Neural cell (in vitro differentiated cells): Measurements from ENCODE around the gene HIP1R. TPM values are rescaled to one million over a fixed set of nuclear protein-coding genes. Genes with fewer than 3 reads are reported as not detected.

ENCODE experiments used
- H2AFZ ChIP-seq: fragments of 200-600, 300-800 bp; sonication (generic), shearing (Covaris generic); 2 replicates; pipeline ENCODE4 v1.6.0; 2014; ENCODE audit warnings: low read depth, mild to moderate bottlenecking, antibody characterized with exemption, low read length, moderate library complexity
- H3F3A ChIP-seq: fragments of 200-600 bp; shearing (Covaris generic); 2 replicates; pipeline ENCODE4 v1.6.1; 2016; ENCODE audit warnings: mild to moderate bottlenecking, moderate library complexity, mixed read lengths, antibody characterized with exemption, low read length; ENCODE audit not compliant: insufficient read depth, poor library complexity, severe bottlenecking
- H3K27ac ChIP-seq: fragments of 200-600, 300-800 bp; sonication (generic), shearing (Covaris generic); 2 replicates; pipeline ENCODE4 v1.5.1; 2014; ENCODE audit warnings: mild to moderate bottlenecking, low read length, moderate library complexity
- H3K27me3 ChIP-seq: fragments of 300-800, 200-600 bp; sonication (generic), shearing (Covaris generic); 2 replicates; pipeline ENCODE4 v1.6.0; 2014; ENCODE audit warnings: mild to moderate bottlenecking, low read depth, low read length, moderate library complexity; ENCODE audit not compliant: insufficient read depth
- H3K36me3 ChIP-seq: fragments of 300-800, 200-600 bp; sonication (generic), shearing (Covaris generic); 2 replicates; pipeline ENCODE4 v1.5.1; 2014; ENCODE audit warnings: mild to moderate bottlenecking, antibody characterized with exemption, low read length, moderate library complexity; ENCODE audit not compliant: insufficient read depth
- H3K4me2 ChIP-seq: fragments of 300-800, 200-600 bp; sonication (generic), shearing (Covaris generic); 2 replicates; pipeline ENCODE4 v1.6.0; 2014; ENCODE audit warnings: mild to moderate bottlenecking, low read length
- H3K4me3 ChIP-seq: fragments of 300-800, 200-600 bp; sonication (generic), shearing (Covaris generic); 2 replicates; pipeline ENCODE4 v1.5.1; 2014; ENCODE audit warnings: mild to moderate bottlenecking, low read length, moderate library complexity
- H3K79me2 ChIP-seq: fragments of 200-600 bp; shearing (Covaris generic); replicated peaks from 2 replicates; pipeline ENCODE4 v1.6.0; 2014; ENCODE audit warnings: mild to moderate bottlenecking, low read length, moderate library complexity; ENCODE audit not compliant: insufficient read depth
- H3K9ac ChIP-seq: fragments of 300-800, 200-600 bp; sonication (generic), shearing (Covaris generic); 2 replicates; pipeline ENCODE4 v1.6.1; 2016; ENCODE audit warnings: mild to moderate bottlenecking, low read length, mixed read lengths
- H3K9me2 ChIP-seq: fragments of 200-600 bp; shearing (Covaris generic); 2 replicates; pipeline ENCODE4 v1.6.1; 2016; ENCODE audit warnings: mild to moderate bottlenecking, low read length, mixed read lengths; ENCODE audit not compliant: insufficient read depth
- H3K9me3 ChIP-seq: fragments of 200-600, 300-800 bp; sonication (generic), shearing (Covaris generic); 2 replicates; pipeline ENCODE4 v1.6.1; 2016; ENCODE audit warnings: mild to moderate bottlenecking, mixed run types, low read length, moderate library complexity, mixed read lengths
- H4K20me1 ChIP-seq: fragments of 200-600 bp; shearing (Covaris generic); 2 replicates; pipeline ENCODE4 v1.6.1; 2016; ENCODE audit warnings: mild to moderate bottlenecking, mixed run types; ENCODE audit not compliant: insufficient read depth
- CTCF ChIP-seq: fragments of 450-650 bp; IDR thresholded peaks from 2 replicates; pipeline ENCODE4 v1.5.1; 2014; ENCODE audit warnings: antibody characterized with exemption, mild to moderate bottlenecking, moderate library complexity; ENCODE audit not compliant: poor library complexity, severe bottlenecking
- EP300 ChIP-seq: fragments of 450-650 bp; conservative IDR thresholded peaks from 2 replicates; pipeline ENCODE4 v1.6.1; 2014; ENCODE audit warnings: antibody characterized with exemption, mild to moderate bottlenecking, moderate library complexity; ENCODE audit not compliant: poor library complexity, severe bottlenecking
- EZH2 ChIP-seq: fragments of 200-600, 300-800 bp; shearing (Covaris generic), sonication (generic); IDR thresholded peaks from 2 replicates; pipeline ENCODE4 v1.6.1; 2014; ENCODE audit warnings: antibody characterized with exemption, low read length, borderline replicate concordance, mild to moderate bottlenecking; ENCODE audit not compliant: insufficient read depth, poor library complexity, severe bottlenecking
- MXI1 ChIP-seq: fragments of 450-650 bp; conservative IDR thresholded peaks from 2 replicates; pipeline ENCODE4 v1.6.1; 2014; ENCODE audit warnings: antibody characterized with exemption, mild to moderate bottlenecking; ENCODE audit not compliant: poor library complexity, severe bottlenecking
- POLR2AphosphoS5 ChIP-seq: IDR thresholded peaks from 2 replicates; pipeline ENCODE4 v1.6.1; 2012
- RAD21 ChIP-seq: fragments of 450-650 bp; conservative IDR thresholded peaks from 2 replicates; pipeline ENCODE4 v1.6.1; 2014; ENCODE audit warnings: antibody characterized with exemption, mild to moderate bottlenecking, moderate library complexity
- REST ChIP-seq: IDR thresholded peaks from 2 replicates; pipeline ENCODE4 v1.6.1; 2012; ENCODE audit warnings: borderline replicate concordance
- SMC3 ChIP-seq: fragments of 450-650 bp; conservative IDR thresholded peaks from 2 replicates; pipeline ENCODE4 v1.6.1; 2014; ENCODE audit warnings: antibody characterized with exemption, mild to moderate bottlenecking, moderate library complexity; ENCODE audit not compliant: poor library complexity
- TAF1 ChIP-seq: IDR thresholded peaks from 2 replicates; pipeline ENCODE4 v1.6.1; 2012; ENCODE audit warnings: low read depth
- polyA plus RNA-seq: library from polyadenylated mRNA; depleted of rRNA; stranded (reverse); fragments of >200 nt; gene quantifications from 2 replicates; pipeline ENCODE4 v1.2.3, GENCODE V29; 2014

HIP1R gene
- polyA plus RNA-seq, 1 donor from 2014 or later: 270 TPM

GRCh38 chr12:122854554-122854953 lies 19.3 kb downstream of the HIP1R start:
- Histone ChIP-seq H3K9me3 (no peaks in the 10 kb centered on the region), H3K4me3 (no peak overlapping the region), H3K79me2 (no peaks in the 10 kb centered on the region), H3K27me3 (no peaks in the 10 kb centered on the region), H3K27ac (no peak overlapping the region), H3K4me2 (no peak overlapping the region), H4K20me1 (no peaks in the 10 kb centered on the region), H2AFZ (no peak overlapping the region), H3F3A (no peaks in the 10 kb centered on the region), H3K9me2 (no peaks in the 10 kb centered on the region), H3K9ac (no peak overlapping the region), H3K36me3 (no peaks in the 10 kb centered on the region)
- no peak for TF ChIP-seq RAD21
- no peak for TF ChIP-seq EP300
- TF ChIP-seq REST: no peak
- TF ChIP-seq POLR2AphosphoS5: no peak
- no peak for TF ChIP-seq CTCF
- no peak for TF ChIP-seq EZH2
- no peak for TF ChIP-seq MXI1
- TF ChIP-seq TAF1: no peak
- no peak for TF ChIP-seq SMC3

GRCh38 chr12:122855071-122855829 lies 20.0 kb downstream of the HIP1R start:
- Histone ChIP-seq H3K36me3 (no peaks in the 10 kb centered on the region), H4K20me1 (no peaks in the 10 kb centered on the region), H3K27me3 (no peaks in the 10 kb centered on the region), H3K79me2 (no peaks in the 10 kb centered on the region), H3K4me3 (no peak overlapping the region), H3K9me3 (no peaks in the 10 kb centered on the region), H3F3A (no peaks in the 10 kb centered on the region), H2AFZ (no peak overlapping the region), H3K27ac (no peak overlapping the region), H3K9ac (no peak overlapping the region), H3K9me2 (no peaks in the 10 kb centered on the region), H3K4me2 (no peak overlapping the region)
- TF ChIP-seq RAD21 (no peak), CTCF (no peak), TAF1 (no peak), MXI1 (no peak), REST (no peak), EZH2 (no peak), POLR2AphosphoS5 (no peak)
